ENCODE data around the gene KIAA1217.

The KIAA1217 gene

GRCh38 chr10:24570658-24571426 lies 361.9 kb downstream of the KIAA1217 start:
- DNase-seq, result no peak

- DNase-seq, result no peak
Observed at GRCh38 chr10:24571870-24572450, 363.0 kb downstream of the KIAA1217 start.

- no peak for DNase-seq
Observed at GRCh38 chr10:24574161-24574560, 365.2 kb downstream of the KIAA1217 start.

GRCh38 chr10:24574578-24575155 lies 365.7 kb downstream of the KIAA1217 start:
- DNase-seq, result peak; percentile 28

GRCh38 chr10:24575481-24576002 lies 366.6 kb downstream of the KIAA1217 start:
- no peak for DNase-seq

- no peak for DNase-seq
Observed at GRCh38 chr10:24579448-24579847, 370.5 kb downstream of the KIAA1217 start.

GRCh38 chr10:24579906-24580305 lies 371.0 kb downstream of the KIAA1217 start:
- DNase-seq, result no peak

GRCh38 chr10:24589265-24589664 lies 380.3 kb downstream of the KIAA1217 start:
- no peak for DNase-seq

GRCh38 chr10:24590697-24591457 lies 381.9 kb downstream of the KIAA1217 start:
- no peak for DNase-seq

GRCh38 chr10:24596217-24596930 lies 387.4 kb downstream of the KIAA1217 start:
- DNase-seq, result no peak

GRCh38 chr10:24597426-24597825 lies 388.5 kb downstream of the KIAA1217 start:
- no peak for DNase-seq
